PC-3 (cell line): ENCODE measurements around the gene CHRNA9. TPM values are rescaled to one million over a fixed set of nuclear protein-coding genes. Genes with fewer than 3 reads are reported as not detected.
A peak's percentile ranks its signal among the peaks of the same experiment; 100 is the strongest.

Experiments used
- ATAC-seq: fragments of 200-7000 bp; cut with Tn5 transposase; 2 replicates; pipeline ENCODE4 v1.9.1; 2020; ENCODE audit warnings: mild to moderate bottlenecking, moderate library complexity
- BruUV-seq: library from RNA; stranded (reverse); fragments of 400-500 nt; replicated peaks from 2 replicates; lab custom pipeline; 2021; lab: Mats Ljungman, UMichigan
- CTCF ChIA-PET: fragments of 300-600 bp; sonication (Branson Sonifier 250); formaldehyde crosslinking; loops from one replicate; lab custom pipeline; 2022; ENCODE audit warnings: antibody characterized with exemption; lab: Charles Lee
- POLR2A ChIA-PET: fragments of 300-600 bp; sonication (Branson Sonifier 250); formaldehyde crosslinking; loops from one replicate; lab custom pipeline; 2022; ENCODE audit warnings: antibody characterized with exemption; ENCODE audit not compliant: unreplicated experiment; lab: Charles Lee
- DNase-seq: peaks from one replicate; pipeline ENCODE4 v3.0.0-alpha.2; 2015
- H2AFZ ChIP-seq: fragments of 300-600 bp; sonication (generic); 2 replicates; pipeline ENCODE4 v1.6.0; 2016; ENCODE audit warnings: antibody characterized with exemption, low read length
- H3F3A ChIP-seq: fragments of 300-600 bp; sonication (generic); one replicate; pipeline ENCODE4 v1.6.0; 2017; ENCODE audit warnings: antibody characterized with exemption, low read length, control low read depth, mild to moderate bottlenecking; ENCODE audit not compliant: unreplicated experiment
- H3K27ac ChIP-seq: fragments of 300-600 bp; sonication (generic); 2 replicates; pipeline ENCODE4 v1.5.1; 2016; ENCODE audit warnings: mild to moderate bottlenecking, low read length
- H3K27me3 ChIP-seq: fragments of 300-600 bp; sonication (generic); 2 replicates; pipeline ENCODE4 v1.6.1; 2016; ENCODE audit warnings: low read length, mixed read lengths
- H3K36me3 ChIP-seq: fragments of 300-600 bp; sonication (generic); 2 replicates; pipeline ENCODE4 v1.6.1; 2016; ENCODE audit warnings: low read depth, mixed run types, low read length, mixed read lengths
- H3K4me1 ChIP-seq: fragments of 300-600 bp; sonication (generic); 2 replicates; pipeline ENCODE4 v1.5.1; 2016; ENCODE audit warnings: low read length; ENCODE audit not compliant: insufficient read depth
- H3K4me2 ChIP-seq: fragments of 300-600 bp; sonication (generic); 2 replicates; pipeline ENCODE4 v1.6.0; 2016; ENCODE audit warnings: low read length
- H3K4me3 ChIP-seq: fragments of 300-600 bp; sonication (generic); 2 replicates; pipeline ENCODE4 v1.5.1; 2016; ENCODE audit warnings: mild to moderate bottlenecking, low read length, mixed read lengths
- H3K79me2 ChIP-seq: fragments of 300-600 bp; sonication (generic); 2 replicates; pipeline ENCODE4 v1.6.1; 2017; ENCODE audit warnings: low read length, mixed read lengths
- H3K9ac ChIP-seq: fragments of 300-600 bp; sonication (generic); 2 replicates; pipeline ENCODE4 v1.6.0; 2016; ENCODE audit warnings: mild to moderate bottlenecking, low read length
- H3K9me2 ChIP-seq: fragments of 300-600 bp; sonication (generic); replicated peaks from 2 replicates; pipeline ENCODE4 v1.6.1; 2016; ENCODE audit warnings: mixed run types, low read length, mixed read lengths
- H3K9me3 ChIP-seq: fragments of 300-600 bp; sonication (generic); 2 replicates; pipeline ENCODE4 v1.6.1; 2016; ENCODE audit warnings: low read length, mixed read lengths
- H4K20me1 ChIP-seq: fragments of 300-600 bp; sonication (generic); 2 replicates; pipeline ENCODE4 v1.6.1; 2016; ENCODE audit warnings: low read length, mixed read lengths
- CTCF ChIP-seq: fragments of 300-600 bp; sonication (generic); conservative IDR thresholded peaks from 2 replicates; pipeline ENCODE4 v1.5.1; 2017; ENCODE audit warnings: antibody characterized with exemption, low read depth, mild to moderate bottlenecking, low read length
- EZH2 ChIP-seq: fragments of 300-600 bp; sonication (generic); IDR thresholded peaks from one replicate; pipeline ENCODE4 v1.6.1; 2017; ENCODE audit warnings: antibody characterized with exemption, mild to moderate bottlenecking, low read length; ENCODE audit not compliant: unreplicated experiment
- EZH2phosphoT487 ChIP-seq: fragments of 300-600 bp; sonication (generic); IDR thresholded peaks from 2 replicates; pipeline ENCODE4 v1.6.1; 2018; ENCODE audit warnings: mild to moderate bottlenecking, antibody characterized with exemption, low read length, borderline replicate concordance
- intact Hi-C: fragments of 100-400 bp; cut with micrococcal nuclease; formaldehyde crosslinking; loops from 2 replicates; pipeline ENCODE4 v1.9.0; 2023
- total RNA-seq: library from RNA; depleted of rRNA; stranded (reverse); fragments of >200 nt; gene quantifications from 2 replicates; pipeline ENCODE4 v1.2.3, GENCODE V29; 2014

Gene CHRNA9
- total RNA-seq, 1 experiment from 2014 or later = not detected

- peak; percentile 82 for DNase-seq
- H3K27me3 ChIP-seq = no peaks in the 10 kb centered on the region
- H3K4me2 ChIP-seq = peak overlapping the region; percentile 81
- no peaks in the 10 kb centered on the region for H3K79me2 ChIP-seq
- TSS peak; percentile 95 for BruUV-seq
- ChIA-PET POLR2A (interaction anchor here (0.6 to 0.7 kb wide), 7 partner anchors 9 to 283 kb away, joined by 3 to 8 read pairs (median 4); no protein-coding TSS in a partner anchor), CTCF (interaction anchor here (0.5 to 1.1 kb wide), 8 partner anchors 8 to 844 kb away, joined by 3 to 6 read pairs (median 4); no protein-coding TSS in a partner anchor)
- H3K27ac ChIP-seq = peak overlapping the region; percentile 100
- H3F3A ChIP-seq = no peaks in the 10 kb centered on the region
- no peaks in the 10 kb centered on the region for H3K9me3 ChIP-seq
- peak overlapping the region; percentile 59 for H3K4me3 ChIP-seq
- intact Hi-C loops = loop anchor here (2.0 to 10.0 kb wide), 3 partner anchors 126 to 260 kb away; partner anchors contain the start of gene N4BP2
- peak overlapping the region; percentile 98 for H3K9ac ChIP-seq
- no peaks in the 10 kb centered on the region for H4K20me1 ChIP-seq
- no peaks in the 10 kb centered on the region for H3K36me3 ChIP-seq
- no peaks in the 10 kb centered on the region for H3K9me2 ChIP-seq
- peak overlapping the region; percentile 67 for H2AFZ ChIP-seq
- TF ChIP-seq CTCF (peak; percentile 81), EZH2 (no peak)
- peaks cover 46% of the 10 kb centered on the region for H3K4me1 ChIP-seq
- ATAC-seq = peak; percentile 81
Measured at GRCh38 chr4:40316782-40317635, 18.1 kb upstream of the CHRNA9 start.

GRCh38 chr4:40317916-40318658 is 17.0 kb upstream of the CHRNA9 start:
- TF ChIP-seq CTCF = no peak
- no peak for TF ChIP-seq EZH2phosphoT487
- TF ChIP-seq EZH2 = no peak
- H3K27me3 ChIP-seq = no peaks in the 10 kb centered on the region
- ATAC-seq = no peak
- H2AFZ ChIP-seq = no peak overlapping the region
- peaks cover 46% of the 10 kb centered on the region for H3K4me1 ChIP-seq
- H3K4me2 ChIP-seq = no peak overlapping the region
- no peaks in the 10 kb centered on the region for H4K20me1 ChIP-seq
- H3K79me2 ChIP-seq = no peaks in the 10 kb centered on the region
- no peaks in the 10 kb centered on the region for H3F3A ChIP-seq
- H3K4me3 ChIP-seq = no peak overlapping the region
- POLR2A ChIA-PET = interaction anchor here (0.7 kb wide), 1 partner anchor 148 kb away, joined by 3 read pairs; no protein-coding TSS in a partner anchor
- no peak overlapping the region; the same call in 1 of the 2 replicates for H3K9ac ChIP-seq
- H3K36me3 ChIP-seq = no peaks in the 10 kb centered on the region
- peak overlapping the region; percentile 100 for H3K27ac ChIP-seq
- CTCF ChIA-PET = no interaction called here
- DNase-seq = peak; percentile 14
- no peaks in the 10 kb centered on the region for H3K9me3 ChIP-seq
- BruUV-seq = no TSS peak
- H3K9me2 ChIP-seq = no peaks in the 10 kb centered on the region
- intact Hi-C loops = loop anchor here (2.0 to 10.0 kb wide), 3 partner anchors 127 to 261 kb away; partner anchors contain the start of gene N4BP2
